ENCODE measurements around the gene DNAJB7. TPM values are rescaled to one million over a fixed set of nuclear protein-coding genes. Genes with fewer than 3 reads are reported as not detected.

The DNAJB7 gene
- total RNA-seq, 1 donor from 2014 or later: not detected

- H3K79me2 ChIP-seq (ENCODE audit: insufficient read depth, low read length): peaks cover 6% of the 10 kb centered on the region
- no peak overlapping the region for H3K4me2 ChIP-seq (ENCODE audit: low read length)
- Mint-ChIP-seq H3K36me3 (ENCODE audit: low read depth, unreplicated experiment) (peaks cover 2% of the 10 kb centered on the region), H3K27me3 (ENCODE audit: low read depth, unreplicated experiment) (no peaks in the 10 kb centered on the region), H3K4me1 (ENCODE audit: low read depth, unreplicated experiment) (peaks cover 11% of the 10 kb centered on the region), H3K4me3 (ENCODE audit: unreplicated experiment) (no peak overlapping the region), H3K9me3 (ENCODE audit: unreplicated experiment) (no peaks in the 10 kb centered on the region), H3K27ac (ENCODE audit: unreplicated experiment) (no peak overlapping the region)
- no peak overlapping the region for H3K4me3 ChIP-seq (ENCODE audit: insufficient read depth, low read depth, low read length)
- H3K9ac ChIP-seq (ENCODE audit: low read length): no peak overlapping the region
- H3K27ac ChIP-seq (ENCODE audit: low read depth, low read length): no peak overlapping the region
- no peak for TF ChIP-seq CTCF (IDR thresholded peaks at IDR 0.05; ENCODE audit: insufficient read depth, low read depth, low read length)
- no peak for TF ChIP-seq EZH2 (IDR thresholded peaks at IDR 0.05; ENCODE audit: insufficient read depth, low read length)
- H4K20me1 ChIP-seq (ENCODE audit: insufficient read depth, low read length): no peaks in the 10 kb centered on the region
- FAIRE-seq: no peak
- H3K27me3 ChIP-seq (ENCODE audit: insufficient read depth, low read length): no peaks in the 10 kb centered on the region
- DNase-seq (ENCODE audit: low read depth): no peak
- H3K36me3 ChIP-seq (ENCODE audit: insufficient read depth, low read length): peaks cover 19% of the 10 kb centered on the region
- no peak overlapping the region for H2AFZ ChIP-seq (ENCODE audit: low read depth, low read length)
- no peaks in the 10 kb centered on the region for H3K9me3 ChIP-seq (ENCODE audit: insufficient read depth, low read depth, low read length)
- H3K4me1 ChIP-seq (ENCODE audit: insufficient read depth, low read length): no peaks in the 10 kb centered on the region
These were observed 38.5 kb downstream of the DNAJB7 start for GRCh38 chr22:40823426-40823825.

GRCh38 chr22:40819599-40820140, 42.2 kb downstream of the DNAJB7 start:
- peaks cover 3% of the 10 kb centered on the region for H3K36me3 Mint-ChIP-seq (ENCODE audit: low read depth, unreplicated experiment)
- no peaks in the 10 kb centered on the region for H3K9me3 ChIP-seq (ENCODE audit: insufficient read depth, low read depth, low read length)
- DNase-seq (ENCODE audit: low read depth): no peak
- peak overlapping the region; percentile 65 for H3K4me3 ChIP-seq (ENCODE audit: insufficient read depth, low read depth, low read length)
- H3K79me2 ChIP-seq (ENCODE audit: insufficient read depth, low read length): peaks cover 39% of the 10 kb centered on the region
- no peaks in the 10 kb centered on the region for H3K9me3 Mint-ChIP-seq (ENCODE audit: unreplicated experiment)
- no peak for TF ChIP-seq CTCF (IDR thresholded peaks at IDR 0.05; ENCODE audit: insufficient read depth, low read depth, low read length)
- no peak for TF ChIP-seq EZH2 (IDR thresholded peaks at IDR 0.05; ENCODE audit: insufficient read depth, low read length)
- H2AFZ ChIP-seq (ENCODE audit: low read depth, low read length): peak overlapping the region; percentile 73
- peaks cover 17% of the 10 kb centered on the region for H4K20me1 ChIP-seq (ENCODE audit: insufficient read depth, low read length)
- peak overlapping the region; percentile 72 for H3K27ac Mint-ChIP-seq (ENCODE audit: unreplicated experiment)
- H3K9ac ChIP-seq (ENCODE audit: low read length): peak overlapping the region; percentile 76
- peaks cover 16% of the 10 kb centered on the region for H3K36me3 ChIP-seq (ENCODE audit: insufficient read depth, low read length)
- H3K27ac ChIP-seq (ENCODE audit: low read depth, low read length): peak overlapping the region; percentile 47
- H3K27me3 ChIP-seq (ENCODE audit: insufficient read depth, low read length): no peaks in the 10 kb centered on the region
- peak overlapping the region; percentile 81 for H3K4me3 Mint-ChIP-seq (ENCODE audit: unreplicated experiment)
- no peaks in the 10 kb centered on the region for H3K27me3 Mint-ChIP-seq (ENCODE audit: low read depth, unreplicated experiment)
- H3K4me1 ChIP-seq (ENCODE audit: insufficient read depth, low read length): peaks cover 6% of the 10 kb centered on the region
- peaks cover 12% of the 10 kb centered on the region for H3K4me1 Mint-ChIP-seq (ENCODE audit: low read depth, unreplicated experiment)
- FAIRE-seq: no peak
- H3K4me2 ChIP-seq (ENCODE audit: low read length): peak overlapping the region; percentile 98
